CD8-positive, alpha-beta memory T cell (primary cell): ENCODE results near the gene CDC42BPB. TPM values are rescaled to one million over a fixed set of nuclear protein-coding genes. Genes with fewer than 3 reads are reported as not detected.

ENCODE experiments used
- CTCF ChIA-PET: fragments of 350-600 bp; sonication (Branson Sonifier 250); formaldehyde crosslinking; loops from one replicate; lab custom pipeline; 2021; ENCODE audit warnings: antibody characterized with exemption; lab: Charles Lee
- POLR2A ChIA-PET: fragments of 350-600 bp; sonication (Branson Sonifier 250); formaldehyde crosslinking; loops from one replicate; lab custom pipeline; 2021; ENCODE audit warnings: antibody characterized with exemption; lab: Charles Lee
- DNase-seq, 5 donors: peaks; one replicate each; pipeline versions ENCODE4 v3.0.0 to v3.0.0-alpha.2; 2020 to 2022; ENCODE audit warnings: mixed read lengths in 1 of 5
- H3K27ac ChIP-seq: one replicate; pipeline ENCODE4 v1.7.0; 2013; ENCODE audit warnings: low read depth, mild to moderate bottlenecking, low read length, moderate library complexity
- H3K27me3 ChIP-seq: 2 replicates; pipeline ENCODE4 v1.7.0; 2013; ENCODE audit warnings: low read length, mild to moderate bottlenecking; ENCODE audit not compliant: insufficient read depth, poor library complexity, severe bottlenecking
- H3K36me3 ChIP-seq: 2 replicates; pipeline ENCODE4 v1.7.0; 2013; ENCODE audit warnings: mild to moderate bottlenecking, low read length, moderate library complexity; ENCODE audit not compliant: insufficient read depth
- H3K4me1 ChIP-seq: 2 replicates; pipeline ENCODE4 v1.7.0; 2013; ENCODE audit warnings: mild to moderate bottlenecking, low read length, moderate library complexity; ENCODE audit not compliant: insufficient read depth
- H3K4me3 ChIP-seq: 2 replicates; pipeline ENCODE4 v1.7.0; 2013; ENCODE audit warnings: mild to moderate bottlenecking, low read length
- H3K9me3 ChIP-seq: 2 replicates; pipeline ENCODE4 v1.7.0; 2013; ENCODE audit warnings: mild to moderate bottlenecking, low read length
- H3K27ac Mint-ChIP-seq, 8 donors: one replicate each; pipeline ENCODE4 v1.8.0; 2020 to 2021; ENCODE audit warnings: mixed read lengths in 8 of 8, mild to moderate bottlenecking in 6 of 8, inconsistent platforms in 3 of 8, moderate library complexity in 3 of 8
- H3K27me3 Mint-ChIP-seq, 2 donors: one replicate each; pipeline ENCODE4 v1.8.0; 2020 to 2021; ENCODE audit warnings: mixed read lengths in 2 of 2, mild to moderate bottlenecking in 1 of 2, moderate library complexity in 1 of 2
- H3K36me3 Mint-ChIP-seq, 3 donors: one replicate each; pipeline ENCODE4 v1.8.0; 2020 to 2021; ENCODE audit warnings: mixed read lengths in 3 of 3, inconsistent platforms in 1 of 3, mild to moderate bottlenecking in 1 of 3
- H3K4me1 Mint-ChIP-seq, 3 donors: one replicate each; pipeline ENCODE4 v1.8.0; 2020 to 2021; ENCODE audit warnings: mixed read lengths in 3 of 3, inconsistent platforms in 1 of 3, mild to moderate bottlenecking in 1 of 3
- H3K4me3 Mint-ChIP-seq, 7 donors: one replicate each; pipeline ENCODE4 v1.8.0; 2020 to 2021; ENCODE audit warnings: mixed read lengths in 7 of 7, mild to moderate bottlenecking in 6 of 7, moderate library complexity in 4 of 7, inconsistent platforms in 2 of 7
- H3K9me3 Mint-ChIP-seq, 5 donors: one replicate each; pipeline ENCODE4 v1.8.0; 2020 to 2022; ENCODE audit warnings: mixed read lengths in 5 of 5, mild to moderate bottlenecking in 3 of 5, moderate library complexity in 2 of 5, inconsistent platforms in 1 of 5
- polyA plus RNA-seq: library from polyadenylated mRNA; unstranded; fragments of 300-500 nt; fragmentation: Illumina TruSeq; gene quantifications from one replicate; pipeline ENCODE4 v1.2.3, GENCODE V29; 2021
- total RNA-seq, 2 experiments: library from RNA; stranded (reverse); gene quantifications; one replicate each; pipeline ENCODE4 v1.2.3, GENCODE V29; 2021

Gene CDC42BPB
- total and polyA plus RNA-seq, 3 experiments from 2014 or later, result 0.32 to 2.9 (median 1.6) TPM

DNA sequence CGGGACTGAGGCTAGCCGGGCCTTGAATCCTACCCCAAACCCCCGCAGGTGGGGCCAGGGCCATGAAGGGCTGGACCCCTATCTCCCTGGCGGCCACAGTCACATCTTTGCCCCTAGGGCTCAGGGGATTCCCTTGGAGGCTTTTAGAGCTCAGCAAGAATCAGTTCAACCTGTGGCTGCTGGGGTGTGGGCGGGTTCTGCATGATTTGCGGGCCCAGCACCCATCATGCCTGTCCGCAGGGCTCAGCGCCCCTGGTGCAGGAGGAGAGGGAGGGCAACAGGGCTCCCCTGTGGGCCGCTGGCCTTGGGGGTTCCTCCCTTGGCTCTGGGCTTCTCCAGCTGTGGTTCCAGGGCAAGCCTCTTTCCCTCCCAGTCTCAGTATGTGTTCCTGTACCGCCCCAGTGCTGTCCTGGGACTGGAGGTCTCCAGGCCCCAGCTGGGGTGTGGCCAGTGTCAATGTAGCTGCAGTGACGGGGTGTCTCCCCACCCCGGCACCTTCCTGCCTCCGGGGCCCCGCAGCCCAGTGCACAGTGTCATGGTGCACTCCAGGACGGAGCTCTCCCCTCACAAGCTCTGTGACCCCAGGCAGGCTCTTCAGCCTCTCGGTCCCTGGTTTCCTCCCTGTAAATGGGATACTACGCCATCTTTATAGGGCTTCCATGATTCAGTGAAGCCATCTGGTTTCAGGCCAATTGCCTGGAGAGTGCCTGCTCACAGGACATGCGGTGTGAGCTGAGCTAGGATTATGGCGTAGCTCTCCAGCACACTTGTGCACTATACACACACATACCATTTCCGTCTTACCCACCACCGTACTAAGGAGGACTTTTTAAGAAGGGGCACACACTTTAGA lies 16.8 kb upstream of the CDC42BPB start:
- H3K27ac Mint-ChIP-seq, result peak overlapping the region in 1 of 8 donors; percentile 31

DNA sequence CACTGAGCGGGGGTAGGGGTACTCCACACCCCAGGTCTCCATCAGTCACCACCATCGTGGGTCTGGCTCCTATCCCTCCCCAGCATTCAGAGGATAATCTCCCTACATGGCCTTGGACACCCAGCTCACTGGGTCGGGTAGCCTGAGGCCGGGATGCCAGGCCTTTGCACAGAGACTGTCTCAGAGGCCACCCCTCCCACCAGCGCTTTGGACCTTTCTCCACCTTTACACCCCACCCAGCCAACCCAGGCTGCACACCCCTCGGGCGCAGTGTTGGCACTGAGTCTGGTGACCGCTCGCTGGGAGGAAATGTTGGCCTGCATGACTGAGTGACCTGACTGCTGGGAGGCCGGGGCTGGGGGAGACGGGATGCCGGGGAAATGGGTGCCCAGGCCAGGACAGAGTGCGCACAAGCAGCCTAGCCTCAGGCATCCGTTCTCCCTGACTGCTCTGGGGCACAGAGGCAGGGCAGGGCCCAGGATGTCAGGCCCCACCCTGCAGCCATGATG lies 16.1 kb upstream of the CDC42BPB start:
- peaks cover 0 to 1% (median 0%) of the 10 kb centered on the region in 3 donors for H3K36me3 Mint-ChIP-seq
- POLR2A ChIA-PET, result no interaction called here

More for the DNA sequence above, 16.8 kb upstream of the CDC42BPB start:
- Histone ChIP-seq H3K4me3 (no peak overlapping the region), H3K27ac (no peak overlapping the region), H3K4me1 (no peaks in the 10 kb centered on the region), H3K36me3 (no peaks in the 10 kb centered on the region), H3K9me3 (no peaks in the 10 kb centered on the region), H3K27me3 (no peaks in the 10 kb centered on the region)
- no peaks in the 10 kb centered on the region for H3K9me3 Mint-ChIP-seq
- CTCF ChIA-PET, result interaction anchor here (1.5 to 1.6 kb wide), 2 partner anchors 8 to 379 kb away, joined by 3 to 4 read pairs; no protein-coding TSS in a partner anchor
- peak overlapping the region in 5 of 7 donors; percentile 5 to 51 (median 45) for H3K4me3 Mint-ChIP-seq
- H3K4me1 Mint-ChIP-seq, result peaks cover 0 to 6% (median 5%) of the 10 kb centered on the region in 3 donors
- POLR2A ChIA-PET, result no interaction called here
- no peaks in the 10 kb centered on the region for H3K36me3 Mint-ChIP-seq
- no peak for DNase-seq
- H3K27me3 Mint-ChIP-seq, result peaks cover 7 to 16% of the 10 kb centered on the region in 2 donors

DNA sequence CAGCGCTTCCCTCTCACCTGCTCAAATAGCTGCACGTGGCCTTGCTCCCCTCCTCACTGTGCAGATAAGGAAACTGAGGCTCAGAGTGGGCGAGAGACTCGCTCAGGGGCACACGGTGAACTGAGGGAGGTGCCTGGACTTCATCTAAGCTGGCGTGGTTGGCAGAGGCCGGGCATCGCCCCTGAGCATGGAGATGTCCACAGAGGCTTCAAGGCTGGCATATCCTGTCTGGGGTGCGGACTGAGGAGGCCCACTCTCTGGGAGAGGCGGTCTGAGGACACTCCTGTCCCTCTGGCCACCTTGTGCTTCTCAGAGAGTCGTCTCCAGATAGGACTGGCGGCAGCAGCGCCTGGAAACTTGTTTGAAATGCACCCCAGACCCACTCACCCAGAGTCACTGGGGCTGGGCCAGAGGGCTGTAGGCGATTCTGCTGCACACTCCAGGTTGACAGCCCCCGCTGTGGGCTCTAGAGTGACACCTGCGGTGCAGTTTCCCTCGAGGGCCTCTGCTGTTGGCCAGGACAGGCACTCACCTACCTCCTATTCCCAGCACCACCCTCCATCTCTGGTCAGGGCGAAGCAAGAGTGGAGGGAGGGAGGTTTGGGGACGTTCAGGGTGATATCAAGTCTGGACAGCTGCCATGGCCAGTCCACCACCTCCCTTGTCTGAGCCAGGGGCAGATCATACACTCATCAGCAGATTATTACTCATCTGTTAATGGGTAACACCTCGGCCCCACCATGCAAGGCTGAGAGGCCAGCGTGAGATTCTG lies 15.4 kb upstream of the CDC42BPB start:
- Mint-ChIP-seq H3K4me3 (no peak overlapping the region), H3K9me3 (no peaks in the 10 kb centered on the region), H3K27ac (no peak overlapping the region), H3K36me3 (peaks cover 0 to 1% (median 0%) of the 10 kb centered on the region in 3 donors), H3K27me3 (peaks cover 9 to 17% of the 10 kb centered on the region in 2 donors), H3K4me1 (peaks cover 0 to 5% (median 4%) of the 10 kb centered on the region in 3 donors)
- POLR2A ChIA-PET, result no interaction called here
- DNase-seq, result no peak
- Histone ChIP-seq H3K9me3 (no peaks in the 10 kb centered on the region), H3K27me3 (no peaks in the 10 kb centered on the region), H3K36me3 (no peaks in the 10 kb centered on the region), H3K4me3 (no peak overlapping the region), H3K27ac (no peak overlapping the region), H3K4me1 (no peaks in the 10 kb centered on the region)
- CTCF ChIA-PET, result no interaction called here

More for the DNA sequence above, 16.1 kb upstream of the CDC42BPB start:
- no peaks in the 10 kb centered on the region for H3K4me1 ChIP-seq
- H3K27me3 Mint-ChIP-seq, result peaks cover 11 to 16% of the 10 kb centered on the region in 2 donors
- CTCF ChIA-PET, result interaction anchor here (1.6 kb wide), 1 partner anchor 8 kb away, joined by 4 read pairs; no protein-coding TSS in a partner anchor
- H3K36me3 ChIP-seq, result no peaks in the 10 kb centered on the region
- no peaks in the 10 kb centered on the region for H3K9me3 Mint-ChIP-seq
- DNase-seq, result no peak
- no peak overlapping the region for H3K4me3 ChIP-seq
- no peak overlapping the region for H3K4me3 Mint-ChIP-seq
- H3K27me3 ChIP-seq, result no peaks in the 10 kb centered on the region
- H3K27ac ChIP-seq, result no peak overlapping the region
- peaks cover 0 to 6% (median 5%) of the 10 kb centered on the region in 3 donors for H3K4me1 Mint-ChIP-seq
- no peak overlapping the region for H3K27ac Mint-ChIP-seq
- no peaks in the 10 kb centered on the region for H3K9me3 ChIP-seq

DNA sequence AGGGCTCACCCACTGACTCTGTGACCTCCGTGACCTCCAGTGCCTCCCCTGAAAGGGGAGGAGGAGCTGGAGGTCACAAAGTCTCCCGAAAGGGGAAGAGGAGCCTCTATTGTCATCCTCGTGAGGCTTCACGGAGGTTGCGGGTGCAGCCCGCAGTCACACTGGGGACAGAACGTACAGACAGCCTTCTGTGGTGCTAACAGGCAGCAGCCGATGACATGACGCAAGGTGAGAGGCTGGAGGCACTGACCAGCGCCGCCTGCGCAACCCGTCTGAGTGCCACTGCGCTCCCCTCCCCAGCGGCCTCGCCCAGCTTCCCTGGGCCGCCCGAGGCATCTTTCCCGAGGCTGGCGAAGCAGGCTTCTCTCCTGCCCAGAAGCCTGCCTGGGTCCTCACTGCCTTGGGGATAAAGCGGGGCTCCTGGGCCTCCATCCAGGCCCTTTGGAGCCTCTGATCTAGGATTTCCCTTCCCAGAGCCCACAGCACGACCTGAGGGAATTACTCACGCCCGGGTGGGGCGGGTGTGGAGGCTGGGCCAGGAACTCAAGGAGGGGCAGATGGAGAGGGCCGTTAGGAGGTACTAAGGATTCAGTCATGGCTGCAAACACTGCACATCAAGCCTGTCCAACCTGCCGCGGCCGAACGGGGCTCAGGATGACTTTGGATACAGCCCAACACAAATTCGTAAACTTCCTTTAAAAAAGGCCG lies 14.3 kb upstream of the CDC42BPB start:
- Mint-ChIP-seq H3K27me3 (peaks cover 9 to 21% of the 10 kb centered on the region in 2 donors), H3K4me1 (peaks cover 0 to 5% (median 4%) of the 10 kb centered on the region in 3 donors), H3K9me3 (no peaks in the 10 kb centered on the region), H3K27ac (no peak overlapping the region), H3K4me3 (peak overlapping the region in 1 of 7 donors; percentile 18), H3K36me3 (peaks cover 0 to 1% (median 0%) of the 10 kb centered on the region in 3 donors)
- H3K4me3 ChIP-seq, result no peak overlapping the region
- no peaks in the 10 kb centered on the region for H3K27me3 ChIP-seq
- no peaks in the 10 kb centered on the region for H3K9me3 ChIP-seq
- CTCF ChIA-PET, result interaction anchor here (1.4 kb wide), 1 partner anchor 33 kb away, joined by 3 read pairs; no protein-coding TSS in a partner anchor
- POLR2A ChIA-PET, result no interaction called here
- H3K36me3 ChIP-seq, result no peaks in the 10 kb centered on the region
- H3K27ac ChIP-seq, result no peak overlapping the region
- H3K4me1 ChIP-seq, result no peaks in the 10 kb centered on the region
- no peak for DNase-seq

DNA sequence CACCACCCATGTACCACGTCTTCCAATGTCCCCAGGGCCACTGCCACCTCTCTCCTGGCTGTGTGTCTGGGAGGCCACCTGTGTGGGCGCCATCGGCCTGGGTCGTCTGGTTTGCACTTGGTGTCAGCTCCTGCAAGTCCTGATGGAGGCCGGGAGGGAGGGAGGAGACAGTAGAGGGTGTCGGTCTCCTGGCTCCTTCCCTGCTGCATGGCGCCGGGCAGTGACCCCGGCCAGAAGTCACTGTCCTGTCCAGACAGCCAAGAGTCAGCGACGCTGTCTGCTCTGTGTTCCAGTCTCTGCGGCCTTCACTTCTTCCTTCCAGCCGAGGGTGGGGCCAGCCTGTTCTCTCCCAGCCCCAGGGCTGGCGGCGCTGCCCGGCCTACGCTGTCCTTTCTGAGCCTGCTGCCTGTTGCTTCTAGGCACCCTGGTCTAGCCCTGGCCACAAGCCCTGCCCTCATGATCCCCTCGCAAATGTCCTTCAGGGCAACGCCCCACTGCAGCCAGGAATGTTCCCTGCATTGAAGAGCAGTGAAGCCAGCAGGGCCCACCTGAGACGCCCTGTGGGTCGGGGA lies 13.7 kb upstream of the CDC42BPB start:
- CTCF ChIA-PET, result interaction anchor here (1.4 kb wide), 1 partner anchor 33 kb away, joined by 3 read pairs; no protein-coding TSS in a partner anchor
- Mint-ChIP-seq H3K9me3 (no peaks in the 10 kb centered on the region), H3K4me3 (no peak overlapping the region), H3K27me3 (peaks cover 6 to 21% of the 10 kb centered on the region in 2 donors), H3K36me3 (peaks cover 0 to 1% (median 0%) of the 10 kb centered on the region in 3 donors), H3K4me1 (peaks cover 0 to 5% (median 4%) of the 10 kb centered on the region in 3 donors), H3K27ac (no peak overlapping the region)
- no peaks in the 10 kb centered on the region for H3K4me1 ChIP-seq
- H3K27me3 ChIP-seq, result no peaks in the 10 kb centered on the region
- DNase-seq, result no peak
- H3K9me3 ChIP-seq, result no peaks in the 10 kb centered on the region
- H3K27ac ChIP-seq, result no peak overlapping the region
- POLR2A ChIA-PET, result no interaction called here
- H3K4me3 ChIP-seq, result no peak overlapping the region
- no peaks in the 10 kb centered on the region for H3K36me3 ChIP-seq

DNA sequence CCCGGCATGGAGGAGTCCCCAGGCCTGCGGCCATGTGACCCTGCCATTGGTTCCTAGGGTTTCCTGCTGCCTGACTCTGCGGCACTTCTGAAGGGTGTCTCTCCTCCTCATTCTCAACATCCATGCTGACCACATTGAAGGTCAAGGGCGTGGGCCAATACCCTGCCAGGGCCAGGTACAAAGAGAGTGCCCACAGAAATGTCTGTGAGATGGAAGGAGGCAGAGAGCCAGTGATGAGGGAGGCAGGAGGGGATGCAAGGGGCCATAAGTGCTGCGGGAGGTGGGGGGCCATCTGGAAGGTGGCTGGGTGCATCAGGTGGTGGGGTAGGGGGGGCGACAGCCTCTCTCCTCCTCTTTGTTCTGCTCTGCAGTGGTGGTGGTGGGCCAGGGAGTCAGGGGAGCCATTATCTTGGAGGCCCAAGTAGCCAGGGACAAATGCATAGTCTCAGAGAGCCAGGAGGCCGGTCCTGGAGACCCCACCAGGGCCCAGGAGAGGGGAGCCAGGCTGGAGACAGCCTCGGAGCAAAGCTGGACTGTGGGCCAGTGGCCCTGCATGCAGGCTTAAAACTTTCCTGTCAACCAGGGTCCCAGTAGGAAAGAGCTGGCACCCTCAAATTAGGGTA lies 13.0 kb upstream of the CDC42BPB start:
- H3K4me3 Mint-ChIP-seq, result no peak overlapping the region
- ChIA-PET POLR2A (no interaction called here), CTCF (interaction anchor here (1.4 kb wide), 1 partner anchor 34 kb away, joined by 3 read pairs; no protein-coding TSS in a partner anchor)
- no peak for DNase-seq
- Histone ChIP-seq H3K4me1 (no peaks in the 10 kb centered on the region), H3K4me3 (no peak overlapping the region), H3K27me3 (no peaks in the 10 kb centered on the region), H3K27ac (no peak overlapping the region), H3K9me3 (no peaks in the 10 kb centered on the region), H3K36me3 (no peaks in the 10 kb centered on the region)
- peaks cover 0 to 5% (median 4%) of the 10 kb centered on the region in 3 donors for H3K4me1 Mint-ChIP-seq
- no peaks in the 10 kb centered on the region for H3K9me3 Mint-ChIP-seq
- peaks cover 6 to 21% of the 10 kb centered on the region in 2 donors for H3K27me3 Mint-ChIP-seq
- H3K27ac Mint-ChIP-seq, result no peak overlapping the region
- H3K36me3 Mint-ChIP-seq, result peaks cover 0 to 1% (median 0%) of the 10 kb centered on the region in 3 donors
